Panc1 (cell line): ENCODE results near the gene SLC49A4. TPM values are rescaled to one million over a fixed set of nuclear protein-coding genes. Genes with fewer than 3 reads are reported as not detected.

Experiments used
- ATAC-seq: fragments of 200-7000 bp; cut with Tn5 transposase; 2 replicates; pipeline ENCODE4 v1.9.1; 2020; ENCODE audit warnings: mild to moderate bottlenecking, moderate library complexity
- BruUV-seq: library from RNA; stranded (reverse); fragments of 400-500 nt; replicated peaks from 2 replicates; lab custom pipeline; 2021; lab: Mats Ljungman, UMichigan
- CTCF ChIA-PET: fragments of 300-600 bp; sonication (Branson Sonifier 250); formaldehyde crosslinking; loops from one replicate; lab custom pipeline; 2022; ENCODE audit warnings: antibody characterized with exemption; lab: Charles Lee
- POLR2A ChIA-PET: fragments of 300-600 bp; sonication (Branson Sonifier 250); formaldehyde crosslinking; loops from one replicate; lab custom pipeline; 2022; ENCODE audit warnings: antibody characterized with exemption; lab: Charles Lee
- DNase-seq: peaks from one replicate; pipeline ENCODE4 v3.0.0-alpha.2; 2010; ENCODE audit warnings: low read depth, low spot score
- H3K27ac ChIP-seq: 2 replicates; pipeline ENCODE4 v1.5.1; 2011; ENCODE audit warnings: mild to moderate bottlenecking, low read length, inconsistent platforms
- H3K27me3 ChIP-seq: fragments of 200-500 bp; sonication (Bioruptor generic); 2 replicates; pipeline ENCODE4 v1.6.0; 2014; ENCODE audit warnings: low read length, inconsistent platforms; ENCODE audit not compliant: control insufficient read depth, insufficient read depth
- H3K36me3 ChIP-seq: fragments of 200-500 bp; sonication (Bioruptor generic); 2 replicates; pipeline ENCODE4 v1.5.1; 2014; ENCODE audit warnings: inconsistent platforms, mild to moderate bottlenecking, low read length, moderate library complexity; ENCODE audit not compliant: control insufficient read depth, insufficient read depth
- H3K4me1 ChIP-seq: 2 replicates; pipeline ENCODE4 v1.5.1; 2011; ENCODE audit warnings: inconsistent platforms, mild to moderate bottlenecking, low read length, moderate library complexity; ENCODE audit not compliant: control insufficient read depth, insufficient read depth
- H3K4me3 ChIP-seq, 2 experiments: 2 replicates each; pipeline ENCODE4 v1.5.1; 2011 to 2012; ENCODE audit warnings: low read depth in 2 of 2, low read length in 2 of 2, mild to moderate bottlenecking in 2 of 2, inconsistent platforms in 1 of 2, moderate library complexity in 1 of 2
- H3K9me3 ChIP-seq: fragments of 200-500 bp; sonication (Bioruptor generic); 2 replicates; pipeline ENCODE4 v1.5.1; 2014; ENCODE audit warnings: low read depth, mild to moderate bottlenecking, inconsistent platforms, low read length, moderate library complexity; ENCODE audit not compliant: control insufficient read depth, insufficient read depth
- POLR2AphosphoS5 ChIP-seq: IDR thresholded peaks from 2 replicates; pipeline ENCODE4 v1.6.1; 2012; ENCODE audit warnings: mild to moderate bottlenecking, low read depth, low read length, moderate library complexity
- REST ChIP-seq, 2 experiments: IDR thresholded peaks; 2 replicates each; pipeline ENCODE4 v1.6.1; 2011 to 2012; ENCODE audit warnings: low read depth in 2 of 2, control low read depth in 1 of 2, low read length in 1 of 2, mild to moderate bottlenecking in 1 of 2, moderate library complexity in 1 of 2; ENCODE audit not compliant: insufficient read depth in 1 of 2
- SIN3A ChIP-seq: IDR thresholded peaks from 2 replicates; pipeline ENCODE4 v1.6.1; 2012; ENCODE audit warnings: low read depth, mild to moderate bottlenecking, low read length, moderate library complexity, borderline replicate concordance; ENCODE audit not compliant: insufficient read depth
- TCF7L2 ChIP-seq: IDR thresholded peaks from 2 replicates; pipeline ENCODE4 v1.6.1; 2011; ENCODE audit warnings: mild to moderate bottlenecking, low read depth, low read length, inconsistent platforms
- in situ Hi-C: cut with HindIII; loops from 2 replicates; pipeline ENCODE4 v1.10.0; 2016; ENCODE audit warnings: low sequenced_read_pairs, low pct_unique_long_range_greater_than_20kb
- intact Hi-C: fragments of 100-400 bp; cut with micrococcal nuclease; formaldehyde crosslinking; loops from one replicate; pipeline ENCODE4 v1.10.0; 2022; ENCODE audit not compliant: unreplicated experiment
- total RNA-seq: library from RNA; stranded (reverse); gene quantifications from one replicate; pipeline ENCODE4 v1.2.1, GENCODE V29; 2021; ENCODE audit not compliant: unreplicated experiment
- TF ChIP-seq, protein P1 (sequence below): fragments of 450-650 bp; IDR thresholded peaks from 2 replicates; pipeline ENCODE4 v1.5.1; 2017; ENCODE audit warnings: mild to moderate bottlenecking

SLC49A4 gene
- total RNA-seq, 1 experiment from 2014 or later, result 15.9 TPM

GRCh38 chr3:122862381-122862780, 67.5 kb downstream of the SLC49A4 start:
- CTCF ChIA-PET, result no interaction called here
- no peak for ATAC-seq
- Histone ChIP-seq H3K4me3 (no peak overlapping the region), H3K4me1 (no peaks in the 10 kb centered on the region), H3K9me3 (no peaks in the 10 kb centered on the region), H3K27ac (no peak overlapping the region), H3K27me3 (no peaks in the 10 kb centered on the region), H3K36me3 (no peaks in the 10 kb centered on the region)
- in situ Hi-C loops, result no loop called here
- POLR2A ChIA-PET, result no interaction called here
- TF ChIP-seq POLR2AphosphoS5, result no peak
- TF ChIP-seq, protein P1, sequence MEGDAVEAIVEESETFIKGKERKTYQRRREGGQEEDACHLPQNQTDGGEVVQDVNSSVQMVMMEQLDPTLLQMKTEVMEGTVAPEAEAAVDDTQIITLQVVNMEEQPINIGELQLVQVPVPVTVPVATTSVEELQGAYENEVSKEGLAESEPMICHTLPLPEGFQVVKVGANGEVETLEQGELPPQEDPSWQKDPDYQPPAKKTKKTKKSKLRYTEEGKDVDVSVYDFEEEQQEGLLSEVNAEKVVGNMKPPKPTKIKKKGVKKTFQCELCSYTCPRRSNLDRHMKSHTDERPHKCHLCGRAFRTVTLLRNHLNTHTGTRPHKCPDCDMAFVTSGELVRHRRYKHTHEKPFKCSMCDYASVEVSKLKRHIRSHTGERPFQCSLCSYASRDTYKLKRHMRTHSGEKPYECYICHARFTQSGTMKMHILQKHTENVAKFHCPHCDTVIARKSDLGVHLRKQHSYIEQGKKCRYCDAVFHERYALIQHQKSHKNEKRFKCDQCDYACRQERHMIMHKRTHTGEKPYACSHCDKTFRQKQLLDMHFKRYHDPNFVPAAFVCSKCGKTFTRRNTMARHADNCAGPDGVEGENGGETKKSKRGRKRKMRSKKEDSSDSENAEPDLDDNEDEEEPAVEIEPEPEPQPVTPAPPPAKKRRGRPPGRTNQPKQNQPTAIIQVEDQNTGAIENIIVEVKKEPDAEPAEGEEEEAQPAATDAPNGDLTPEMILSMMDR, result no peak
- BruUV-seq, result no TSS peak
- intact Hi-C loops, result no loop called here
- DNase-seq, result no peak

DNA sequence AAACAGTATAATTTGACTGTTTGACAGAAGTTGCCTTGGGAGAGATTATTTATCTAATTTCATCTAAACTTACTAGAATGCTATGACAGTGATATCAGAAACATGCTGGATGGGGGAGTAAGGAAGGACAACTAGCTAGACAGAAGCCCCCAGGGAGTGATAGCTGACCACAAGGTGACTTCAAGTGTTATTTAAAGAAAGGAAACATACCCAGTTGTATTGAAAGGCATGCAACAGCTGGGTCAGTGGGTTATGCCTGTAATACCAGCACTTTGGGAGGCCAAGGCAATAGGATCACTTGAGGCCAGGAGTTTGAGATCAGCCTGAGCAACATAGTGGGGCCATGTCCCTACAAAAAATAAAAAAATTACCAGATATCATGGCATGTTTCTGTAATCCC, 69.6 kb downstream of the SLC49A4 start:
- CTCF ChIA-PET, result no interaction called here
- ATAC-seq (no peak), DNase-seq (no peak)
- no peak overlapping the region for H3K4me3 ChIP-seq
- in situ Hi-C loops (no loop called here), intact Hi-C loops (no loop called here)
- TF ChIP-seq TCF7L2 (no peak), POLR2AphosphoS5 (no peak), REST (IDR thresholded peaks at IDR 0.05; ENCODE audit: insufficient read depth in 1 of 2, low read depth in 2 of 2, low read length in 1 of 2) (no peak), SIN3A (no peak)
- TF ChIP-seq, protein P1, result no peak
- no TSS peak for BruUV-seq
- no peak overlapping the region for H3K27ac ChIP-seq
- H3K9me3 ChIP-seq, result no peaks in the 10 kb centered on the region
- no peaks in the 10 kb centered on the region for H3K36me3 ChIP-seq
- POLR2A ChIA-PET, result no interaction called here
- H3K4me1 ChIP-seq, result no peaks in the 10 kb centered on the region
- no peaks in the 10 kb centered on the region for H3K27me3 ChIP-seq

DNA sequence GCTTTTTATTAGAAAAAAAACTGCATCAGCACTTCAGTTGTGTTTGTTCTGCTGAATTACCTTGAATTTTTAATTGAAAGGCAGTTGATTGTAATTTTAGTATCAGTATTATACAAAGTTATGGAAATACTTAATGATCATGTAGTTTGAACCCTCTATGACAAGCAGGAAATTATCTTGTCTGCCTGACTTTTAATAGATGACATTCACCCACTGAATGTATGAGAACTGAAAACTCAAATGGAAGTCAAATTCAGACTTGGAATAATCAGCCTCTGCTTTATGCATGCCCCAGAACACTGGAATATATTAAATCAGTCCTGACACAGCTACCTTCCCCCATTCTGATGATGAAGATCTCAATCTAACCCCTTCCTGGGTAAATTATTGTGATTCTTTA, 73.5 kb downstream of the SLC49A4 start:
- no peaks in the 10 kb centered on the region for H3K36me3 ChIP-seq
- H3K4me1 ChIP-seq, result no peaks in the 10 kb centered on the region
- H3K4me3 ChIP-seq, result no peak overlapping the region
- POLR2A ChIA-PET, result no interaction called here
- DNase-seq (no peak), ATAC-seq (no peak)
- H3K27me3 ChIP-seq, result no peaks in the 10 kb centered on the region
- TF ChIP-seq, protein P1, result no peak
- TF ChIP-seq SIN3A (no peak), TCF7L2 (no peak), REST (IDR thresholded peaks at IDR 0.05; ENCODE audit: insufficient read depth in 1 of 2, low read depth in 2 of 2, low read length in 1 of 2) (no peak), POLR2AphosphoS5 (no peak)
- in situ Hi-C loops (no loop called here), intact Hi-C loops (no loop called here)
- no peak overlapping the region for H3K27ac ChIP-seq
- no TSS peak for BruUV-seq
- H3K9me3 ChIP-seq, result no peaks in the 10 kb centered on the region
- CTCF ChIA-PET, result no interaction called here
